HCT116 (cell line): Measurements from ENCODE around the gene PCDHGA9. TPM values are rescaled to one million over a fixed set of nuclear protein-coding genes. Genes with fewer than 3 reads are reported as not detected.

Source experiments
- ATAC-seq: fragments of 200-7000 bp; cut with Tn5 transposase; 2 replicates; pipeline ENCODE4 v1.9.1; 2020; ENCODE audit warnings: mild to moderate bottlenecking, moderate library complexity
- BruUV-seq: library from RNA; stranded (reverse); fragments of 400-500 nt; replicated peaks from 2 replicates; lab custom pipeline; 2021; lab: Mats Ljungman, UMichigan
- CTCF ChIA-PET: fragments of 300-600 bp; sonication (Branson Sonifier 250); formaldehyde crosslinking; loops from one replicate; lab custom pipeline; 2021; ENCODE audit warnings: antibody characterized with exemption; lab: Charles Lee
- POLR2A ChIA-PET: fragments of 300-600, 350-600 bp; sonication (Branson Sonifier 250); formaldehyde crosslinking; loops from one replicate; lab custom pipeline; 2021; ENCODE audit warnings: antibody characterized with exemption; lab: Charles Lee
- RAD21 ChIA-PET, 2 experiments: fragments of 300-600 bp; sonication (Branson Sonifier 250); formaldehyde crosslinking; loops; one replicate each; lab custom pipeline; 2023; ENCODE audit warnings: low total read pairs in 2 of 2; ENCODE audit not compliant: uncharacterized antibody in 2 of 2, unreplicated experiment in 2 of 2, low non-redundant PET in 1 of 2; lab: Charles Lee
- DNase-seq: peaks from one replicate; pipeline ENCODE4 v3.0.0-alpha.2; 2010; ENCODE audit warnings: low read depth, low spot score
- H2AFZ ChIP-seq: fragments of 200-600 bp; shearing (Covaris generic), sonication (generic); 2 replicates; pipeline ENCODE4 v1.6.1; 2017; ENCODE audit warnings: low read depth, mixed run types, mixed read lengths, antibody characterized with exemption, low read length; ENCODE audit not compliant: poor library complexity, severe bottlenecking
- H3K27ac ChIP-seq: 2 replicates; pipeline ENCODE4 v1.5.1; 2012; ENCODE audit warnings: low read depth, low read length
- H3K27me3 ChIP-seq: fragments of 200-600 bp; sonication (generic); 2 replicates; pipeline ENCODE4 v1.6.1; 2016; ENCODE audit warnings: mixed run types, low read length, mixed read lengths; ENCODE audit not compliant: insufficient read depth
- H3K36me3 ChIP-seq, 2 experiments: fragments of 200-500 bp in 1 of 2; fragments of 200-600 bp in 1 of 2; sonication (Bioruptor generic) in 1 of 2; sonication (generic) in 1 of 2; 2 replicates each; pipeline versions ENCODE4 v1.5.1 to v1.6.1; 2014 to 2016; ENCODE audit warnings: low read length in 2 of 2, inconsistent platforms in 1 of 2, mixed read lengths in 1 of 2, mixed run types in 1 of 2; ENCODE audit not compliant: insufficient read depth in 2 of 2, control insufficient read depth in 1 of 2
- H3K4me1 ChIP-seq, 2 experiments: fragments of 200-600 bp in 1 of 2; sonication (generic) in 1 of 2; 2 replicates each; pipeline versions ENCODE4 v1.5.1 to v1.6.1; 2012 to 2017; ENCODE audit warnings: low read length in 2 of 2, inconsistent platforms in 1 of 2, mild to moderate bottlenecking in 1 of 2, mixed read lengths in 1 of 2, mixed run types in 1 of 2, moderate library complexity in 1 of 2; ENCODE audit not compliant: insufficient read depth in 2 of 2, control insufficient read depth in 1 of 2
- H3K4me2 ChIP-seq: fragments of 200-600 bp; sonication (generic); 2 replicates; pipeline ENCODE4 v1.6.1; 2017; ENCODE audit warnings: mixed run types, low read length, mixed read lengths
- H3K4me3 ChIP-seq, 2 experiments: fragments of 200-600 bp in 1 of 2; sonication (generic) in 1 of 2; replicated peaks in 1 of 2; 2 replicates each; pipeline ENCODE4 v1.5.1; 2011 to 2016; ENCODE audit warnings: low read length in 2 of 2, control low read depth in 1 of 2, low read depth in 1 of 2, mild to moderate bottlenecking in 1 of 2, mixed read lengths in 1 of 2, mixed run types in 1 of 2
- H3K79me2 ChIP-seq: fragments of 200-600 bp; sonication (generic); 2 replicates; pipeline ENCODE4 v1.6.1; 2017; ENCODE audit warnings: mild to moderate bottlenecking, mixed run types, low read length, moderate library complexity, mixed read lengths; ENCODE audit not compliant: insufficient read depth
- H3K9ac ChIP-seq: fragments of 200-600 bp; sonication (generic); 2 replicates; pipeline ENCODE4 v1.6.1; 2016; ENCODE audit warnings: low read length, mixed read lengths
- H3K9me2 ChIP-seq: fragments of 200-600 bp; sonication (generic), shearing (Covaris generic); 2 replicates; pipeline ENCODE4 v1.6.1; 2017; ENCODE audit warnings: mixed run types, mild to moderate bottlenecking, moderate library complexity; ENCODE audit not compliant: insufficient read depth
- H3K9me3 ChIP-seq, 2 experiments: fragments of 200-500 bp in 1 of 2; fragments of 200-600 bp in 1 of 2; sonication (Bioruptor generic) in 1 of 2; sonication (generic) in 1 of 2; 2 replicates each; pipeline ENCODE4 v1.6.1; 2014 to 2017; ENCODE audit warnings: low read length in 2 of 2, mixed read lengths in 2 of 2, inconsistent platforms in 1 of 2, low read depth in 1 of 2, mild to moderate bottlenecking in 1 of 2, mixed run types in 1 of 2, moderate library complexity in 1 of 2; ENCODE audit not compliant: control insufficient read depth in 1 of 2, insufficient read depth in 1 of 2
- H4K20me1 ChIP-seq: fragments of 200-600 bp; sonication (generic), shearing (Covaris generic); 2 replicates; pipeline ENCODE4 v1.6.1; 2017; ENCODE audit warnings: mixed run types, mild to moderate bottlenecking, moderate library complexity; ENCODE audit not compliant: insufficient read depth
- CBX3 ChIP-seq: IDR thresholded peaks from 2 replicates; pipeline ENCODE4 v1.6.1; 2012; ENCODE audit warnings: low read depth
- CEBPB ChIP-seq: IDR thresholded peaks from 2 replicates; pipeline ENCODE4 v1.6.1; 2012; ENCODE audit warnings: low read depth
- ELF1 ChIP-seq: IDR thresholded peaks from 2 replicates; pipeline ENCODE4 v1.6.1; 2012; ENCODE audit warnings: low read depth, borderline replicate concordance
- EZH2 ChIP-seq: fragments of 200-600 bp; sonication (generic); IDR thresholded peaks from 2 replicates; pipeline ENCODE4 v1.6.1; 2017; ENCODE audit warnings: antibody characterized with exemption, mixed run types
- EZH2phosphoT487 ChIP-seq: fragments of 200-600 bp; IDR thresholded peaks from 2 replicates; pipeline ENCODE4 v1.6.1; 2018; ENCODE audit warnings: antibody characterized with exemption, borderline replicate concordance
- FOSL1 ChIP-seq: IDR thresholded peaks from 2 replicates; pipeline ENCODE4 v1.6.1; 2012; ENCODE audit warnings: low read depth
- JUND ChIP-seq: IDR thresholded peaks from 2 replicates; pipeline ENCODE4 v1.6.1; 2012
- POLR2AphosphoS5 ChIP-seq: IDR thresholded peaks from 2 replicates; pipeline ENCODE4 v1.6.1; 2011; ENCODE audit warnings: mild to moderate bottlenecking, low read depth, low read length, moderate library complexity
- RAD21 ChIP-seq: IDR thresholded peaks from 2 replicates; pipeline ENCODE4 v1.6.1; 2012; ENCODE audit warnings: low read depth, mild to moderate bottlenecking
- SP1 ChIP-seq: IDR thresholded peaks from 2 replicates; pipeline ENCODE4 v1.6.1; 2012; ENCODE audit warnings: low read depth
- SRF ChIP-seq: IDR thresholded peaks from 2 replicates; pipeline ENCODE4 v1.6.1; 2012; ENCODE audit warnings: low read depth
- TCF7L2 ChIP-seq: IDR thresholded peaks from 2 replicates; pipeline ENCODE4 v1.7.0; 2011; ENCODE audit warnings: borderline replicate concordance, inconsistent platforms; ENCODE audit not compliant: insufficient read depth, insufficient read length; ENCODE audit errors: extremely low read depth
- YY1 ChIP-seq: IDR thresholded peaks from 2 replicates; pipeline ENCODE4 v1.6.1; 2011; ENCODE audit warnings: low read length, low read depth, moderate library complexity, mild to moderate bottlenecking; ENCODE audit not compliant: insufficient replicate concordance; ENCODE audit errors: extremely low read depth
- ZFX ChIP-seq: fragments of 450-650 bp; IDR thresholded peaks from 2 replicates; pipeline ENCODE4 v1.6.1; 2017
- ZNF274 ChIP-seq: fragments of 200-500 bp; sonication (Bioruptor generic); IDR thresholded peaks from 2 replicates; pipeline ENCODE4 v1.6.1; 2014; ENCODE audit warnings: mild to moderate bottlenecking, low read depth, low read length, inconsistent platforms
- intact Hi-C: fragments of 100-400 bp; cut with micrococcal nuclease; formaldehyde crosslinking; loops from 2 replicates; pipeline ENCODE4 v1.10.0; 2022
- total RNA-seq: library from RNA; stranded (reverse); gene quantifications from one replicate; pipeline ENCODE4 v1.2.1, GENCODE V29; 2021; ENCODE audit not compliant: unreplicated experiment
- TF ChIP-seq, protein P1 (sequence below): IDR thresholded peaks from 2 replicates; pipeline ENCODE4 v1.6.1; 2012
- TF ChIP-seq, protein P2 (sequence below): IDR thresholded peaks from 2 replicates; pipeline ENCODE4 v1.6.1; 2012
- TF ChIP-seq, protein P3 (sequence below): IDR thresholded peaks from 2 replicates; pipeline ENCODE4 v1.6.1; 2012; ENCODE audit warnings: low read depth
- TF ChIP-seq, protein P4 (sequence below): IDR thresholded peaks from 2 replicates; pipeline ENCODE4 v1.6.1; 2011; ENCODE audit warnings: mild to moderate bottlenecking, low read length, moderate library complexity; ENCODE audit not compliant: insufficient replicate concordance; ENCODE audit errors: extremely low read depth

Gene PCDHGA9
- total RNA-seq, 1 experiment from 2014 or later = 0.34 TPM

DNA sequence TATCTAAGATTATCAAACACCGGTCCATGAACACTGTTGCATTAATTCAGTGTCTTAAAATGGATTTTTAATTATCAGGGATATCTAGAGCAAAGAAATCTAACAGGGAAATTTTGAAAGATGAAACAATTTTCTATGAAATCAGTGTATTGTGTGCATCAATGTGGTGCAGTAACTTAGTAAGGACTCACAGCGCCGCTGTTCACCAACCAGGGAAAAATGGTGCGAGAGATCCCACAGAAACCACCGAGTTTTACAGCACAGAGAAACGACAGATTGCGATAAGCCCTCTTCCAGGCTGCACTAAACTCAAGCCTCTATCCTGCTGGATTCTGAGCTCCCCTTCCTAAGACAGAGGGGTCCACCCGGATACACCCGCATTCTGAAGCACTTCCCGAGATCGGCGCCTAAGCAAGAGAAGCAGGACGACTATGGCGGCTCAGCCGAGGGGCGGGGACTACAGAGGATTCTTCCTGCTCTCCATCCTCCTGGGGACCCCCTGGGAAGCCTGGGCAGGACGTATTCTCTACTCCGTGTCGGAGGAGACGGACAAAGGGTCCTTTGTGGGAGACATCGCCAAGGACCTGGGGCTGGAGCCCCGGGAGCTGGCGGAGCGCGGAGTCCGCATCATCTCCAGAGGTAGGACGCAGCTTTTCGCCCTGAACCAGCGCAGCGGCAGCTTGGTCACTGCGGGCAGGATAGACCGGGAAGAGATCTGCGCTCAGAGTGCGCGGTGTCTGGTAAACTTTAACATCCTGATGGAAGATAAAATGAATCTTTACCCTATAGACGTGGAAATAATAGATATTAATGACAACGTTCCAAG, 19.9 kb upstream of the PCDHGA9 start, which contains the start of gene PCDHGA7:
Gene PCDHGA7 (plus strand): TSS at position 274 of the 826 bp plus-strand sequence. CDS start 158 bp downstream, at position 432.
- CTCF ChIA-PET = no interaction called here

More for the DNA sequence above, 19.9 kb upstream of the PCDHGA9 start, which contains the start of gene PCDHGA7:
- Histone ChIP-seq H3K9me2 (no peaks in the 10 kb centered on the region), H3K9me3 (no peaks in the 10 kb centered on the region; a peak in 2 of 4 replicates), H3K79me2 (no peaks in the 10 kb centered on the region), H3K4me2 (no peak within 1 kb of the TSS), H3K27me3 (no peaks in the 10 kb centered on the region), H3K4me3 (no peak within 1 kb of the TSS), H3K9ac (no peak within 1 kb of the TSS), H3K4me1 (no peaks in the 10 kb centered on the region), H4K20me1 (no peaks in the 10 kb centered on the region), H2AFZ (no peak within 1 kb of the TSS), H3K36me3 (no peaks in the 10 kb centered on the region), H3K27ac (no peak within 1 kb of the TSS)
- no peak for TF ChIP-seq CEBPB
- no peak for TF ChIP-seq POLR2AphosphoS5
- TF ChIP-seq ELF1 = no peak
- no peak for TF ChIP-seq SP1
- TF ChIP-seq, protein P1, sequence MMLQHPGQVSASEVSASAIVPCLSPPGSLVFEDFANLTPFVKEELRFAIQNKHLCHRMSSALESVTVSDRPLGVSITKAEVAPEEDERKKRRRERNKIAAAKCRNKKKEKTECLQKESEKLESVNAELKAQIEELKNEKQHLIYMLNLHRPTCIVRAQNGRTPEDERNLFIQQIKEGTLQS = no peak
- no peak for TF ChIP-seq SRF
- no peak for TF ChIP-seq EZH2
- no peak for TF ChIP-seq RAD21
- TF ChIP-seq TCF7L2 = no peak
- no peak for TF ChIP-seq JUND
- TF ChIP-seq EZH2phosphoT487 = no peak
- no peak for TF ChIP-seq FOSL1
- TF ChIP-seq, protein P2, sequence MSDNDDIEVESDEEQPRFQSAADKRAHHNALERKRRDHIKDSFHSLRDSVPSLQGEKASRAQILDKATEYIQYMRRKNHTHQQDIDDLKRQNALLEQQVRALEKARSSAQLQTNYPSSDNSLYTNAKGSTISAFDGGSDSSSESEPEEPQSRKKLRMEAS = no peak
- no peak for TF ChIP-seq YY1
- TF ChIP-seq ZFX = no peak
- TF ChIP-seq ZNF274 = no peak
- TF ChIP-seq CBX3 = no peak
- TF ChIP-seq, protein P3, sequence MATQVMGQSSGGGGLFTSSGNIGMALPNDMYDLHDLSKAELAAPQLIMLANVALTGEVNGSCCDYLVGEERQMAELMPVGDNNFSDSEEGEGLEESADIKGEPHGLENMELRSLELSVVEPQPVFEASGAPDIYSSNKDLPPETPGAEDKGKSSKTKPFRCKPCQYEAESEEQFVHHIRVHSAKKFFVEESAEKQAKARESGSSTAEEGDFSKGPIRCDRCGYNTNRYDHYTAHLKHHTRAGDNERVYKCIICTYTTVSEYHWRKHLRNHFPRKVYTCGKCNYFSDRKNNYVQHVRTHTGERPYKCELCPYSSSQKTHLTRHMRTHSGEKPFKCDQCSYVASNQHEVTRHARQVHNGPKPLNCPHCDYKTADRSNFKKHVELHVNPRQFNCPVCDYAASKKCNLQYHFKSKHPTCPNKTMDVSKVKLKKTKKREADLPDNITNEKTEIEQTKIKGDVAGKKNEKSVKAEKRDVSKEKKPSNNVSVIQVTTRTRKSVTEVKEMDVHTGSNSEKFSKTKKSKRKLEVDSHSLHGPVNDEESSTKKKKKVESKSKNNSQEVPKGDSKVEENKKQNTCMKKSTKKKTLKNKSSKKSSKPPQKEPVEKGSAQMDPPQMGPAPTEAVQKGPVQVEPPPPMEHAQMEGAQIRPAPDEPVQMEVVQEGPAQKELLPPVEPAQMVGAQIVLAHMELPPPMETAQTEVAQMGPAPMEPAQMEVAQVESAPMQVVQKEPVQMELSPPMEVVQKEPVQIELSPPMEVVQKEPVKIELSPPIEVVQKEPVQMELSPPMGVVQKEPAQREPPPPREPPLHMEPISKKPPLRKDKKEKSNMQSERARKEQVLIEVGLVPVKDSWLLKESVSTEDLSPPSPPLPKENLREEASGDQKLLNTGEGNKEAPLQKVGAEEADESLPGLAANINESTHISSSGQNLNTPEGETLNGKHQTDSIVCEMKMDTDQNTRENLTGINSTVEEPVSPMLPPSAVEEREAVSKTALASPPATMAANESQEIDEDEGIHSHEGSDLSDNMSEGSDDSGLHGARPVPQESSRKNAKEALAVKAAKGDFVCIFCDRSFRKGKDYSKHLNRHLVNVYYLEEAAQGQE = no peak
- TF ChIP-seq, protein P4, sequence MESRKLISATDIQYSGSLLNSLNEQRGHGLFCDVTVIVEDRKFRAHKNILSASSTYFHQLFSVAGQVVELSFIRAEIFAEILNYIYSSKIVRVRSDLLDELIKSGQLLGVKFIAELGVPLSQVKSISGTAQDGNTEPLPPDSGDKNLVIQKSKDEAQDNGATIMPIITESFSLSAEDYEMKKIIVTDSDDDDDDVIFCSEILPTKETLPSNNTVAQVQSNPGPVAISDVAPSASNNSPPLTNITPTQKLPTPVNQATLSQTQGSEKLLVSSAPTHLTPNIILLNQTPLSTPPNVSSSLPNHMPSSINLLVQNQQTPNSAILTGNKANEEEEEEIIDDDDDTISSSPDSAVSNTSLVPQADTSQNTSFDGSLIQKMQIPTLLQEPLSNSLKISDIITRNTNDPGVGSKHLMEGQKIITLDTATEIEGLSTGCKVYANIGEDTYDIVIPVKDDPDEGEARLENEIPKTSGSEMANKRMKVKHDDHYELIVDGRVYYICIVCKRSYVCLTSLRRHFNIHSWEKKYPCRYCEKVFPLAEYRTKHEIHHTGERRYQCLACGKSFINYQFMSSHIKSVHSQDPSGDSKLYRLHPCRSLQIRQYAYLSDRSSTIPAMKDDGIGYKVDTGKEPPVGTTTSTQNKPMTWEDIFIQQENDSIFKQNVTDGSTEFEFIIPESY = no peak
- ChIA-PET POLR2A (no interaction called here), RAD21 (no interaction called here)
- no TSS peak for BruUV-seq
- DNase-seq (no peak), ATAC-seq (no peak)
- intact Hi-C loops = no loop called here
